HepG2 (cell line): ENCODE results near the gene RABGGTA. TPM values are rescaled to one million over a fixed set of nuclear protein-coding genes. Genes with fewer than 3 reads are reported as not detected.

ENCODE experiments used
- ATAC-seq: fragments of 200-7000 bp; cut with Tn5 transposase; 3 replicates; pipeline ENCODE4 v1.9.1; 2020; ENCODE audit warnings: mild to moderate bottlenecking, moderate library complexity
- BruUV-seq: library from RNA; stranded (reverse); fragments of 400-500 nt; replicated peaks from 2 replicates; lab custom pipeline; 2021; lab: Mats Ljungman, UMichigan
- CTCF ChIA-PET: fragments of 300-600 bp; formaldehyde crosslinking; extraction: SDS; loops from one replicate; lab custom pipeline; 2021; ENCODE audit warnings: low total read pairs, inconsistent platforms, low intra/inter-chr PET ratio; lab: Yijun Ruan, JAX
- POLR2A ChIA-PET: fragments of 350-600 bp; sonication (Branson Sonifier 250); formaldehyde crosslinking; loops from one replicate; lab custom pipeline; 2020; ENCODE audit warnings: antibody characterized with exemption, inconsistent platforms; lab: Yijun Ruan, JAX
- DNase-seq: peaks from one replicate; pipeline ENCODE4 v3.0.0-alpha.2; 2015; ENCODE audit warnings: low spot score
- FAIRE-seq: peaks from 3 replicates; lab custom pipeline; 2011; peaks lifted over from hg19 to GRCh38; lab: Jason Lieb, UNC
- H2AFZ ChIP-seq: one replicate; pipeline ENCODE4 v1.6.1; 2011; ENCODE audit warnings: low read length, inconsistent platforms
- H3K27ac ChIP-seq: fragments of 300-600 bp; 3 replicates; pipeline ENCODE4 v1.8.0; 2011; ENCODE audit warnings: mixed run types, mild to moderate bottlenecking, mixed read lengths, low read length, inconsistent platforms; ENCODE audit not compliant: insufficient read depth; ENCODE audit errors: extremely low read length
- H3K27me3 ChIP-seq, 2 experiments: fragments of 200-600 bp in 1 of 2; 2 replicates in 1 of 2; 3 replicates in 1 of 2; pipeline versions ENCODE4 v1.6.0 to v1.8.0; 2011; ENCODE audit warnings: low read length in 2 of 2, mild to moderate bottlenecking in 2 of 2, moderate library complexity in 2 of 2, inconsistent platforms in 1 of 2; ENCODE audit not compliant: insufficient read depth in 2 of 2, control insufficient read depth in 1 of 2
- H3K36me3 ChIP-seq, 2 experiments: fragments of 200-600 bp in 1 of 2; replicated peaks in 1 of 2; 2 replicates in 1 of 2; 3 replicates in 1 of 2; pipeline versions ENCODE4 v1.5.1 to v1.8.0; 2011; ENCODE audit warnings: low read length in 2 of 2, inconsistent platforms in 1 of 2; ENCODE audit not compliant: insufficient read depth in 2 of 2, control insufficient read depth in 1 of 2
- H3K4me1 ChIP-seq: 2 replicates; pipeline ENCODE4 v1.5.1; 2012; ENCODE audit warnings: low read length, inconsistent platforms; ENCODE audit not compliant: insufficient read depth
- H3K4me2 ChIP-seq: 2 replicates; pipeline ENCODE4 v1.6.0; 2011; ENCODE audit warnings: low read depth, low read length, inconsistent platforms
- H3K4me3 ChIP-seq, 3 experiments: fragments of 200-600 bp in 1 of 3; sonication (generic), shearing (Covaris generic) in 1 of 3; replicated peaks in 1 of 3; 2 replicates each; pipeline ENCODE4 v1.5.1; 2011 to 2016; ENCODE audit warnings: low read length in 3 of 3, inconsistent platforms in 2 of 3, low read depth in 2 of 3, mild to moderate bottlenecking in 2 of 3, control low read depth in 1 of 3, mixed read lengths in 1 of 3; ENCODE audit not compliant: insufficient read depth in 1 of 3
- H3K79me2 ChIP-seq: one replicate; pipeline ENCODE4 v1.6.1; 2011; ENCODE audit warnings: low read length, inconsistent platforms; ENCODE audit not compliant: insufficient read depth
- H3K9ac ChIP-seq: 2 replicates; pipeline ENCODE4 v1.6.0; 2011; ENCODE audit warnings: mild to moderate bottlenecking, low read depth, low read length, inconsistent platforms; ENCODE audit not compliant: insufficient read depth
- H3K9me3 ChIP-seq: 2 replicates; pipeline ENCODE4 v1.5.1; 2012; ENCODE audit warnings: mild to moderate bottlenecking, low read length
- H4K20me1 ChIP-seq: 2 replicates; pipeline ENCODE4 v1.6.0; 2011; ENCODE audit warnings: inconsistent platforms, mild to moderate bottlenecking, low read length, moderate library complexity; ENCODE audit not compliant: insufficient read depth
- NFKB2 ChIP-seq: sonication (generic); formaldehyde crosslinking; IDR thresholded peaks from 2 replicates; pipeline ENCODE4 v1.4.0; 2020; ENCODE audit warnings: missing genetic modification reagents, borderline replicate concordance
- POLR2G ChIP-seq: fragments of 200-400 bp; formaldehyde crosslinking; IDR thresholded peaks from 2 replicates; pipeline ENCODE4 v1.6.1; 2018; ENCODE audit warnings: mild to moderate bottlenecking, low read depth, low read length, moderate library complexity
- RBFOX2 ChIP-seq: fragments of 200-400 bp; formaldehyde crosslinking; IDR thresholded peaks from 2 replicates; pipeline ENCODE4 v1.6.1; 2017; ENCODE audit warnings: low read depth, mild to moderate bottlenecking, low read length
- SMARCC2 ChIP-seq: fragments of 450-650 bp; IDR thresholded peaks from 2 replicates; pipeline ENCODE4 v1.6.1; 2017; ENCODE audit warnings: antibody characterized with exemption, mild to moderate bottlenecking
- WGBS: methylation state at CpG from one replicate; pipeline ENCODE4 v1.1.6; 2017; ENCODE audit warnings: low lambda C conversion rate; 5-methylcytosine and 5-hydroxymethylcytosine counted together
- in situ Hi-C: cut with HindIII; loops from 2 replicates; pipeline ENCODE4 v1.10.0; 2017; ENCODE audit warnings: low pct_unique_long_range_greater_than_20kb; ENCODE audit not compliant: extremely low pct_ligation_motif_present
- intact Hi-C: fragments of 100-400 bp; cut with micrococcal nuclease; formaldehyde crosslinking; loops from one replicate; pipeline ENCODE4 v1.10.0; 2022; ENCODE audit not compliant: unreplicated experiment
- polyA plus RNA-seq, 8 experiments: library from polyadenylated mRNA; depleted of rRNA in 3 of 8; stranded (reverse) in 7 of 8; unstranded in 1 of 8; fragments of >200 nt; fragmentation: Illumina TruSeq in 4 of 8; extraction: Trizol in 4 of 8; gene quantifications; 2 replicates each; pipeline versions ENCODE4 v1.2.1 to v1.2.3, GENCODE V29; 2011 to 2016; ENCODE audit warnings: low read depth in 4 of 8, missing spikeins in 1 of 8, mixed read lengths in 1 of 8; ENCODE audit not compliant: insufficient read depth in 1 of 8
- total RNA-seq, 5 experiments: library from RNA; depleted of rRNA; stranded (reverse); fragments of >200 nt; fragmentation: Illumina TruSeq; extraction: Trizol; gene quantifications; 2 replicates each; pipeline ENCODE4 v1.2.3, GENCODE V29; 2016; ENCODE audit warnings: low read depth in 1 of 5
- TF ChIP-seq, protein P1 (sequence below): sonication (generic); formaldehyde crosslinking; IDR thresholded peaks from 2 replicates; pipeline ENCODE4 v1.5.0; 2020; ENCODE audit warnings: mild to moderate bottlenecking, missing genetic modification reagents, moderate library complexity
- TF ChIP-seq, protein P2 (sequence below): IDR thresholded peaks from 2 replicates; pipeline ENCODE4 v1.6.1; 2016; ENCODE audit warnings: missing genetic modification reagents, missing compliant biosample characterization

RABGGTA gene
- total and polyA plus RNA-seq, 2 of the 13 experiments (the other 11 are each of a cell fraction or from before 2014, with no cell fraction given) = 57.9 to 90.8 TPM

DNA sequence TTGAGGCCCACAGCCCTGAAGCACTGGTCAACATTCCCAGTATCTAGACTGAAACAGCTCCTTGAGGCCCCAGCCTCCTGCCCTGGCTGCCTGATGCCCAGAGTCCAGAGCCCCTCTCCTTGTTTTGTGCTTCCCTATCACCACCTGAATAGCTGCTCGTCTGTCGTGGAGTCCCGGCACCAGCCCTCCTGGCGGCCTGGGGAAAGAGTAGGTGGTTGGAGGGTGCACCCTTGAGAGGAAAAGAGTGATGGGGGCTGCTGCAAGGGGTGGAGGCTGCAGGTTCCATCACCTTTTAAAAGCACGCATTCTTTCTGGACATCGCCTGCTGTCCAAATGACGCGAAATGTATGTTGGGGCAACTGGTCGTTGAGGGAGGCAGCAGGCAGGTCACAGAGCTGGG, 3.2 kb downstream of the RABGGTA start:
- in situ Hi-C loops = no loop called here
- H3K4me3 ChIP-seq = no peak overlapping the region
- H3K9me3 ChIP-seq = no peaks in the 10 kb centered on the region
- ATAC-seq (no peak), DNase-seq (no peak), FAIRE-seq (no peak)
- H2AFZ ChIP-seq = no peak overlapping the region
- H3K79me2 ChIP-seq = peaks cover 4% of the 10 kb centered on the region
- H3K9ac ChIP-seq = no peak overlapping the region
- intact Hi-C loops = no loop called here
- no peak overlapping the region for H3K4me2 ChIP-seq
- no peaks in the 10 kb centered on the region; a peak in 1 of 5 replicates for H3K27me3 ChIP-seq
- no TSS peak for BruUV-seq
- POLR2A ChIA-PET = interaction anchor here (0.6 to 16.5 kb wide), 4 partner anchors 12 to 174 kb away, joined by 3 to 435 read pairs (median 148); partner anchors contain the start of genes TGM1 and TINF2
- H3K4me1 ChIP-seq = peaks cover 22% of the 10 kb centered on the region
- CTCF ChIA-PET = no interaction called here
- TF ChIP-seq, protein P1, sequence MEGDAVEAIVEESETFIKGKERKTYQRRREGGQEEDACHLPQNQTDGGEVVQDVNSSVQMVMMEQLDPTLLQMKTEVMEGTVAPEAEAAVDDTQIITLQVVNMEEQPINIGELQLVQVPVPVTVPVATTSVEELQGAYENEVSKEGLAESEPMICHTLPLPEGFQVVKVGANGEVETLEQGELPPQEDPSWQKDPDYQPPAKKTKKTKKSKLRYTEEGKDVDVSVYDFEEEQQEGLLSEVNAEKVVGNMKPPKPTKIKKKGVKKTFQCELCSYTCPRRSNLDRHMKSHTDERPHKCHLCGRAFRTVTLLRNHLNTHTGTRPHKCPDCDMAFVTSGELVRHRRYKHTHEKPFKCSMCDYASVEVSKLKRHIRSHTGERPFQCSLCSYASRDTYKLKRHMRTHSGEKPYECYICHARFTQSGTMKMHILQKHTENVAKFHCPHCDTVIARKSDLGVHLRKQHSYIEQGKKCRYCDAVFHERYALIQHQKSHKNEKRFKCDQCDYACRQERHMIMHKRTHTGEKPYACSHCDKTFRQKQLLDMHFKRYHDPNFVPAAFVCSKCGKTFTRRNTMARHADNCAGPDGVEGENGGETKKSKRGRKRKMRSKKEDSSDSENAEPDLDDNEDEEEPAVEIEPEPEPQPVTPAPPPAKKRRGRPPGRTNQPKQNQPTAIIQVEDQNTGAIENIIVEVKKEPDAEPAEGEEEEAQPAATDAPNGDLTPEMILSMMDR (CRISPR knock-in tag) = no peak
- TF ChIP-seq NFKB2 (CRISPR knock-in tag) (0 out of 2 replicates have a peak, but pooled peaks have one; percentile 6), POLR2G (peak; percentile 26; the same call in 1 of the 2 replicates)
- peaks cover 19 to 38% of the 10 kb centered on the region in 2 experiments; a peak in 4 of 5 replicates for H3K36me3 ChIP-seq
- H4K20me1 ChIP-seq = no peaks in the 10 kb centered on the region
- H3K27ac ChIP-seq = no peak overlapping the region
- WGBS = 95% methylated on average over 9 of the region's 9 CpGs

DNA sequence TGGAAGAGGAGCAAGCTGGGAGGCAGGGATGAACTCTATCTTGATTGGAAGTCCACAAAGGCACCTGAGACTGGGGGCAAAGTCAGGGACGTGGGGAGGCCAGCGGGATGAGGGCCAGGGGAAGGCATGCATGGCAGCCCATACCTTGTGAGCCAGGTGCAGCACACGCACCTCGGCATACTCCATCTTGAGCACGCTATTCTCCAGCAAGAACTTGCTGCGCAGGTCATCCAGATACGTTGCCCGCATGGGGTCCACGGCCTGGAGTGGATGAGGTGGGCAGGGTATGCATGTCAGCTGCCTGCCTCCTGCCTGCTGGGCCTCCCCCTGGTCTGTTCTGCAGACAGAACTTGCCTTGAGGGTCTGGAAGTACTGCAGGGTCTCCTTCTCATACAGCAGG, 3.9 kb downstream of the RABGGTA start:
- Histone ChIP-seq H2AFZ (no peak overlapping the region), H3K9ac (no peak overlapping the region), H3K36me3 (peaks cover 19 to 38% of the 10 kb centered on the region in 2 experiments; a peak in 4 of 5 replicates), H3K4me1 (peaks cover 18% of the 10 kb centered on the region), H3K27me3 (no peaks in the 10 kb centered on the region; a peak in 1 of 5 replicates), H3K79me2 (peaks cover 4% of the 10 kb centered on the region), H3K4me3 (no peak overlapping the region), H4K20me1 (no peaks in the 10 kb centered on the region), H3K27ac (no peak overlapping the region), H3K4me2 (no peak overlapping the region), H3K9me3 (no peaks in the 10 kb centered on the region)
- DNase-seq = no peak
- intact Hi-C loops = no loop called here
- no TSS peak for BruUV-seq
- 94% methylated on average over 9 of the region's 9 CpGs for WGBS
- FAIRE-seq = no peak
- no peak for ATAC-seq
- in situ Hi-C loops = no loop called here
- TF ChIP-seq SMARCC2 (no peak), RBFOX2 (0 out of 2 replicates have a peak, but pooled peaks have one; percentile 35)
- TF ChIP-seq, protein P2, sequence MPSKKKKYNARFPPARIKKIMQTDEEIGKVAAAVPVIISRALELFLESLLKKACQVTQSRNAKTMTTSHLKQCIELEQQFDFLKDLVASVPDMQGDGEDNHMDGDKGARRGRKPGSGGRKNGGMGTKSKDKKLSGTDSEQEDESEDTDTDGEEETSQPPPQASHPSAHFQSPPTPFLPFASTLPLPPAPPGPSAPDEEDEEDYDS (CRISPR knock-in tag) = no peak
- CTCF ChIA-PET = no interaction called here
- POLR2A ChIA-PET = interaction anchor here (6.1 to 16.5 kb wide), 2 partner anchors 11 to 27 kb away, joined by 254 to 435 read pairs; partner anchors contain the start of genes TGM1 and TINF2
